ENCODE data around the gene CACNA1B. TPM values are rescaled to one million over a fixed set of nuclear protein-coding genes. Genes with fewer than 3 reads are reported as not detected.

The CACNA1B gene
- total and polyA plus RNA-seq, 2 of the 13 experiments (the other 11 are each of a cell fraction or from before 2014, with no cell fraction given): under 0.01 to 0.04 TPM

DNA sequence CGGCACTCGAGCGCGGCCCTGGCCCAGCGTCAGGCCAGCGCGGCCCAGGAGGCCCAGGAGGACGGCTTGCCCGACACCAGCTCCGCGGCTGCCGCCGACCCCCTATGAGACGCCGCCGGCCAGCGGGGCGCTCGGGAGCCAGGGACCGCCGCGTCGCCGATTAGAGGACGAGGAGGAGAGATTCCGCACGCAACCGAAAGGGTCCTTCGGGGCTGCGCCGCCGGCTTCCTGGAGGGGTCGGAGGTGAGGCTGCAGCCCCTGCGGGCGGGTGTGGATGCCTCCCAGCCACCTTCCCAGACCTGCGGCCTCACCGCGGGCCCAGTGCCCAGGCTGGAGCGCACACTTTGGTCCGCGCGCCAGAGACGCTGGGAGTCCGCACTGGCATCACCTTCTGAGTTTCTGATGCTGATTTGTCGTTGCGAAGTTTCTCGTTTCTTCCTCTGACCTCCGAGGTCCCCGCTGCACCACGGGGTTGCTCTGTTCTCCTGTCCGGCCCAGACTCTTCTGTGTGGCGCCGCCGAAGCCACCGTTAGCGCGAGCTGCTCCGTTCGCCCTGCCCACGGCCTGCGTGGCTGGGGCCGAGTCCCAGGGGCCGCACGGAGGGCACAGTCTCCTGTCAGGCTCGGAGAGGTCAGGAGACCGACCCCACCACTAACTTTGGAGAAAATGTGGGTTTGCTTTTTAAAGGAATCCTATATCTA, 42.6 kb upstream of the CACNA1B start:
- in situ Hi-C loops (cut with HindIII; ENCODE audit: extremely low pct_ligation_motif_present, low pct_unique_long_range_greater_than_20kb): no loop called here
- Histone ChIP-seq H3K4me1 (ENCODE audit: insufficient read depth, low read length) (no peaks in the 10 kb centered on the region), H3K9ac (ENCODE audit: insufficient read depth, low read depth, low read length) (no peak overlapping the region), H3K79me2 (ENCODE audit: insufficient read depth, low read length) (no peaks in the 10 kb centered on the region), H4K20me1 (ENCODE audit: insufficient read depth, low read length) (no peaks in the 10 kb centered on the region), H3K27me3 (ENCODE audit: control insufficient read depth in 1 of 2, insufficient read depth in 2 of 2, low read length in 2 of 2) (no peaks in the 10 kb centered on the region), H2AFZ (ENCODE audit: low read length) (no peak overlapping the region), H3K9me3 (ENCODE audit: low read length) (no peaks in the 10 kb centered on the region), H3K4me2 (ENCODE audit: low read depth, low read length) (no peak overlapping the region), H3K27ac (ENCODE audit: extremely low read length, insufficient read depth, low read length) (no peak overlapping the region), H3K36me3 (replicated peaks in 1 of 2; ENCODE audit: control insufficient read depth in 1 of 2, insufficient read depth in 2 of 2, low read length in 2 of 2) (peaks cover 4 to 42% of the 10 kb centered on the region in 2 experiments; a peak in 3 of 5 replicates), H3K4me3 (replicated peaks in 1 of 3; ENCODE audit: insufficient read depth in 1 of 3, low read depth in 2 of 3, low read length in 3 of 3) (no peak overlapping the region)
- no TSS peak for BruUV-seq (replicated peaks)
- ChIA-PET CTCF (ENCODE audit: low intra/inter-chr PET ratio, low total read pairs) (no interaction called here), POLR2A (no interaction called here)
- FAIRE-seq (no peak), DNase-seq (ENCODE audit: low spot score) (no peak), ATAC-seq (no peak)
- TF ChIP-seq ELF1 (CRISPR knock-in tag; IDR thresholded peaks at IDR 0.05): no peak
- no peak for TF ChIP-seq ELF3 (CRISPR knock-in tag; IDR thresholded peaks at IDR 0.05)
- no peak for TF ChIP-seq ZNF335 (CRISPR knock-in tag; IDR thresholded peaks at IDR 0.05)
- TF ChIP-seq, protein P1, sequence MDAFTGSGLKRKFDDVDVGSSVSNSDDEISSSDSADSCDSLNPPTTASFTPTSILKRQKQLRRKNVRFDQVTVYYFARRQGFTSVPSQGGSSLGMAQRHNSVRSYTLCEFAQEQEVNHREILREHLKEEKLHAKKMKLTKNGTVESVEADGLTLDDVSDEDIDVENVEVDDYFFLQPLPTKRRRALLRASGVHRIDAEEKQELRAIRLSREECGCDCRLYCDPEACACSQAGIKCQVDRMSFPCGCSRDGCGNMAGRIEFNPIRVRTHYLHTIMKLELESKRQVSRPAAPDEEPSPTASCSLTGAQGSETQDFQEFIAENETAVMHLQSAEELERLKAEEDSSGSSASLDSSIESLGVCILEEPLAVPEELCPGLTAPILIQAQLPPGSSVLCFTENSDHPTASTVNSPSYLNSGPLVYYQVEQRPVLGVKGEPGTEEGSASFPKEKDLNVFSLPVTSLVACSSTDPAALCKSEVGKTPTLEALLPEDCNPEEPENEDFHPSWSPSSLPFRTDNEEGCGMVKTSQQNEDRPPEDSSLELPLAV (CRISPR knock-in tag; conservative IDR thresholded peaks at IDR 0.05; ENCODE audit: low read depth): no peak
- no peak for TF ChIP-seq SP2 (CRISPR knock-in tag; IDR thresholded peaks at IDR 0.05)
- intact Hi-C loops (cut with micrococcal nuclease; ENCODE audit: unreplicated experiment): no loop called here
- WGBS (ENCODE audit: low lambda C conversion rate): 97% methylated on average over 32 of the region's 66 CpGs

- POLR2A ChIA-PET: no interaction called here
- ATAC-seq: no peak
- 97% methylated on average over 21 of the region's 28 CpGs for WGBS (ENCODE audit: low lambda C conversion rate)
- CTCF ChIA-PET (ENCODE audit: low intra/inter-chr PET ratio, low total read pairs): no interaction called here
- Histone ChIP-seq H3K27ac (ENCODE audit: extremely low read length, insufficient read depth, low read length) (no peak overlapping the region), H2AFZ (ENCODE audit: low read length) (no peak overlapping the region), H3K79me2 (ENCODE audit: insufficient read depth, low read length) (no peaks in the 10 kb centered on the region), H3K4me2 (ENCODE audit: low read depth, low read length) (no peak overlapping the region), H3K9ac (ENCODE audit: insufficient read depth, low read depth, low read length) (no peak overlapping the region), H3K4me1 (ENCODE audit: insufficient read depth, low read length) (no peaks in the 10 kb centered on the region), H3K27me3 (ENCODE audit: control insufficient read depth in 1 of 2, insufficient read depth in 2 of 2, low read length in 2 of 2) (no peaks in the 10 kb centered on the region), H3K9me3 (ENCODE audit: low read length) (no peaks in the 10 kb centered on the region), H3K4me3 (replicated peaks in 1 of 3; ENCODE audit: insufficient read depth in 1 of 3, low read depth in 2 of 3, low read length in 3 of 3) (no peak overlapping the region), H3K36me3 (replicated peaks in 1 of 2; ENCODE audit: control insufficient read depth in 1 of 2, insufficient read depth in 2 of 2, low read length in 2 of 2) (peaks cover 4 to 37% of the 10 kb centered on the region in 2 experiments; a peak in 3 of 5 replicates), H4K20me1 (ENCODE audit: insufficient read depth, low read length) (no peaks in the 10 kb centered on the region)
- FAIRE-seq: no peak
- no peak for DNase-seq (ENCODE audit: low spot score)
- in situ Hi-C loops (cut with HindIII; ENCODE audit: extremely low pct_ligation_motif_present, low pct_unique_long_range_greater_than_20kb): no loop called here
- no peak for TF ChIP-seq LRRFIP1 (CRISPR knock-in tag; conservative IDR thresholded peaks at IDR 0.05)
- TF ChIP-seq CEBPG (CRISPR knock-in tag; IDR thresholded peaks at IDR 0.05): peak; percentile 66; the same call in 1 of the 2 replicates
- no peak for TF ChIP-seq ZMAT3 (CRISPR knock-in tag; conservative IDR thresholded peaks at IDR 0.05)
- TF ChIP-seq CEBPB (IDR thresholded peaks at IDR 0.05; ENCODE audit: borderline replicate concordance, low read depth, low read length): peak; percentile 91; the same call in 1 of the 2 replicates
- BruUV-seq (replicated peaks): no TSS peak
- intact Hi-C loops (cut with micrococcal nuclease; ENCODE audit: unreplicated experiment): no loop called here
Measured at GRCh38 chr9:137836151-137836830, 41.3 kb upstream of the CACNA1B start.

Measured in HepG2 (cell line).